GM12874 (cell line): Measurements from ENCODE around the gene IL18R1.

Experiments
- TF ChIP-seq, protein P1 (sequence below): IDR thresholded peaks from 2 replicates; pipeline ENCODE4 v1.5.1; 2011; ENCODE audit warnings: low read depth, mild to moderate bottlenecking, control low read depth, low read length, moderate library complexity; ENCODE audit not compliant: insufficient read depth

The IL18R1 gene

DNA sequence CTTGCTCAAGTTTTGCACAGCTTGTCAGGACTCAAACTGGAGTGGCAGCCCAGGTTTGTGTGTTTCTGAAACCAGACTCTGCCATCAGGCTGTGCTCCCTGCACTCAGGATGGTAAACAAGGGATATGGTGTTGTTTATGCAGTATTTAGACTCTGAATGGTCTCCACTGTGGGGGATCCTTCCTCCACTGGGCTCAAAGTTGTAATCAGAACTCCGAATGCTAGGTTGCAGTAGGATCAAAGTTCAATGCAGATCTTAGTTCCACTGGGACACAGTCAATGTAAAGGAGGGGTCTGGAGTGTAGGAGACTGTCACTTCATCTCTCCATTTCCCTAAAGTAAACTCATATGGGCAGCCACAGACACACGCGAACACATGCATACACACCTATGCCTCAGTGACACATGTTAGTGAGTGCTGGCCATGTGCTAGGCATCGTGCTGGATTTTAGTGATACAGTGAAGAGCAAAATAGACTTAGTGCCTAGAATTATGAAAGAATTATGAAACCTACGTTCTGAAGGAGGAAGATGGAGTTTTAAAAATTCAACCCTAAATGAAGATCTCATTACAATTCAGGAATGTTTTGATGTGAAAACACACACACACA lies 6.1 kb downstream of the IL18R1 start:
- TF ChIP-seq, protein P1, sequence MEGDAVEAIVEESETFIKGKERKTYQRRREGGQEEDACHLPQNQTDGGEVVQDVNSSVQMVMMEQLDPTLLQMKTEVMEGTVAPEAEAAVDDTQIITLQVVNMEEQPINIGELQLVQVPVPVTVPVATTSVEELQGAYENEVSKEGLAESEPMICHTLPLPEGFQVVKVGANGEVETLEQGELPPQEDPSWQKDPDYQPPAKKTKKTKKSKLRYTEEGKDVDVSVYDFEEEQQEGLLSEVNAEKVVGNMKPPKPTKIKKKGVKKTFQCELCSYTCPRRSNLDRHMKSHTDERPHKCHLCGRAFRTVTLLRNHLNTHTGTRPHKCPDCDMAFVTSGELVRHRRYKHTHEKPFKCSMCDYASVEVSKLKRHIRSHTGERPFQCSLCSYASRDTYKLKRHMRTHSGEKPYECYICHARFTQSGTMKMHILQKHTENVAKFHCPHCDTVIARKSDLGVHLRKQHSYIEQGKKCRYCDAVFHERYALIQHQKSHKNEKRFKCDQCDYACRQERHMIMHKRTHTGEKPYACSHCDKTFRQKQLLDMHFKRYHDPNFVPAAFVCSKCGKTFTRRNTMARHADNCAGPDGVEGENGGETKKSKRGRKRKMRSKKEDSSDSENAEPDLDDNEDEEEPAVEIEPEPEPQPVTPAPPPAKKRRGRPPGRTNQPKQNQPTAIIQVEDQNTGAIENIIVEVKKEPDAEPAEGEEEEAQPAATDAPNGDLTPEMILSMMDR: no peak

DNA sequence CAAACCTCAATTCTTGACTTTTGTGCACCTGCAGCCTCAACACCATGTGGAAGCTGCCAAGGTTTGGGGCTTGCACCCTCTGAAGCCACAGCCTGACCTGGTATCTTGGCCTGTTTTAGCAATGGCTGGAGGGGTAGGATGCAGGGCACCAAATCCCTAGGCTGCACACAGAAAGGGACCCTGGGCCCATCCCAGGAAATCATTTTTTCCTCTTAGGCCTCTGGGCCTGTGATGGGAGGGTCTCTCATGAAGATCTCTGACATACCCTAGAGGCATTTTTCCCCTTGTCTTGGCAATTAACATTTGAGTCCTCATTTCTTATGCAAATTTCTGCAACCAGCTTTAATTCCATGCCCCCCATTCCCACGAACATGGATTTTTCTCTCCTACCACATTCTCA lies 10.2 kb downstream of the IL18R1 start:
- TF ChIP-seq, protein P1: no peak

DNA sequence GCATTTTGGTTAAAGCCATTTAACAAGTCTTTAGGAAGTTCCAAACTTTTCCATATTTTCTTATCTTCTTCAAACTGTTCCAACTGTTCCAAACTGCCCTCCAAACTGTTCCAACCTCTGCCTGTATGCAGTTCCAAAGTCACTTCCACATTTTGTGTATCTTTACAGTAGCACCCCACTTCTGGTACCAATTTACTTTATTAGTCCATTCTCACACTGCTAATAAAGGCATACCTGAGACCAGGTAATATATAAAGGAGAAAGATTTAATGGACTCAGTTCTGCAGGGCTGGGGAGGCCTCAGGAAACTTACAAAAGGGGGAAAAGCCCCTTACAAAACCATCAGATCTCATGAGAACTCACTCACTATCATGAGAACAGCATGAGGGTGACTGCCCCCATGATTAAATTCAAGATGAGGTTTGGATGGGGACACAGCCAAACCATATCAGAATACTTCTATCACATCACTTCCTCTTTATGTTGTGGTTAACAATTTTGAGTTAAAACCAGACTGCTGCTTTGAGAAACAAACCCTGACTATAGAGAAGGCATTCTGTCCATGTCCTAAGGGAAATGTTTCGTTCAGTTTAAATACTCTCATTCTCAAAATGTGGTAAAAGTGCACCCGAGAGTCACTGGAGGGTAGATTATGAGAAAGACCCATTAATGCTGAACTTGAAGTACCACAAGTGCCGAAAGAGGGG lies 11.0 kb downstream of the IL18R1 start:
- TF ChIP-seq, protein P1: no peak

DNA sequence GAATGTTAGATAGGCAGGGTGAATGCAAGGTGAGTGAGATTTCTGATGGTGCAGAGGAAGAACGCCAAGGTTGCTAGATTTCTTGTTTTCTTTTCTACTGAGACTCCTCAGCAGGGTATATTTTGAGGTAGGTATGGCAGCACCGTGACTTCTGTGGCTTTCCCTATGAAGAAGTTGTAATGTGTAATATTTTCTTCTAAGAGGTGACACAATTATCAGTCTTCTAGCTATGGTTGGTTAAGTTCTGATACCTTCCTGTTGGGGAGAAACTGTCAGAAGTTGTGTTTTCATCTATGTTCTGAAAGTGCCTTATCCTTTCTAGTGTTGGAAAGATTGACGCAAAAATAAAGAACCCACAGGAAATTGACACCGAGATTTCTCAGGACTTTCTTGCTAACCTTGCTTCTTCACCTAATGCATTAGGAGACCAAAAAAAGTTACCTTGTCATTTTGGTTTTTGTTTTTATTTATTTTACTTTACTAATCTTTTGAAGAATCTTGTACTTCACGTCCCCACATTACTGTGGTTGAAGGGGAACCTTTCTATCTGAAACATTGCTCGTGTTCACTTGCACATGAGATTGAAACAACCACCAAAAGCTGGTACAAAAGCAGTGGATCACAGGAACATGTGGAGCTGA lies 11.9 kb downstream of the IL18R1 start:
- TF ChIP-seq, protein P1: no peak

DNA sequence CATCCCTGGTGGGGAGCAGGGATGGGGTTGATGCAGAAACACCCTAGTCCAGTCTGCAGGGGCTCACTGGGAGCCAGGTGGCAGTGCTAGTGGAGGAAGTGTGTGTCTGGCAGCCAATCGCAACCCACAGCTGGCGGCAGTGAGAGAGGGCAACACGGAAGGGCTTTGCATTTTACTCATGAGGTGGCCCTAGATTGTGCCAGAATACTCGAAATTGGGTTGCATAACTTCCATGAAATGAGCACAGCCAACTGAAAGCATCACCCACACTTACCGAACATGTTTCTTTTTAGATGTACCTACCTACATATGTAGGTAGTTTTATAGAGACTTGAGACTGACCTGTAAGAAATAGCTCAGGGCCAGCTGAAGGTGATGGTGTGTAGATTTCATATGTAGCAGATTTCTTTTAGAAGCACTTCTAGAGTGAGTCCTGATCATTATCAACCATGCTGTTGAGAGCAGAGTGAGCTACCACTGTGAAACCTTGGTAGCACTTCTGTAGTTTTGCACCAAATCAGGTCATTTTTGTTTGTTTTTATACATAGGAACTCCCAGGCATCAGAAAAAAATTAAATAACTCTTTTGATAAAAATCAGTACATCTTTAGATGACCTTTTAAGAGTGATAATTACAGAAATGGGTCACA lies 13.0 kb downstream of the IL18R1 start:
- TF ChIP-seq, protein P1: no peak

DNA sequence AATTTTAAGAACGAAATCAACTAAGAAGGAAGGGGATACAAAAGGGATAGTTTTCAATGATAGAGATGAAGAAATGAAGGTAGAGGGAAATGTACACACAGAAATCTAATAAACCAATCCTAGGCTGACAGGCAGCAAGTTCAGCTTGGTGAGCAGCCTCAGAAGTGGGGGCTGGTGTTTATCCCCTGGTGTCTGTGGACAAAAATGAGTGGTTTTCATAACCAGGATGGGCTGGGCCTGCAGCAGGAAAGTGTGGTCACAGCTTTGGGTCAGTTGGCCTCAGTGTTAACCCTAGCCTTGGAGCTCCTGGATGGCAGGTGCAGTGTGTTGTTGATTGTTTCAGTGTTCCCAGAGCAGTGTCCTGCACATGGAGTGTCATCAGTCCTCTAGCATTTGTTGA lies 14.3 kb downstream of the IL18R1 start:
- TF ChIP-seq, protein P1: no peak

DNA sequence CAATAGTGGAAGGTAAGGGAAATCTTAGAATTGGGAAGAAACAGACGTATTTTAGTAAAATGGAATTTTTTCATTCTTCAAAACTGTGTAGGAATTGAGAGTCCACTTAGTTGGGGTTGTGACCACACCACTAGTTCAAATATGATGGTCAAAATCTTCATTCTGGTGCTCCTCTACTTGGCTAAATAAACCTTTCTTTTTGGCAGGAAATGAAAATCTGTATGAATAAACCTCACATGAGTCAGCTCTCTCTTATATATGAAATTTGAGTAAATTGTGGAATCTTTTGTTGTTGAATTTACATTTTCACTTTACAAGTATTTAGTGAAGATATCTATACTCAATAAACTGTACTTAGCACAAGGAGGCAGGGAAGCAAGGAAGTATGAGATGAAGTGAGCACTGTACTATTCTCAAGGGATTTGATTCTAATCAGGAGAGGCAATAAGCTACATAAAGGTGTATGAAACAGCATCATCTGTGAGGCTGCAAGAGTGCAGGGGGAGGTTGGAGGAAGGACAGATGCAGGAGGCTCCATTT lies 20.5 kb downstream of the IL18R1 start:
- TF ChIP-seq, protein P1: no peak
